ENCODE results near the gene EGR4.

GRCh38 chr2:73279852-73280251 is 13.5 kb downstream of the EGR4 start:
- TF ChIP-seq CTCF (conservative IDR thresholded peaks at IDR 0.05; ENCODE audit: low read depth, low read length) (no peak), EZH2 (IDR thresholded peaks at IDR 0.05; ENCODE audit: low read length, unreplicated experiment) (no peak)
